Endodermal cell (in vitro differentiated cells): Measurements from ENCODE around the gene ZBTB20. TPM values are rescaled to one million over a fixed set of nuclear protein-coding genes. Genes with fewer than 3 reads are reported as not detected.

ENCODE experiments used
- DNase-seq: peaks from one replicate; pipeline ENCODE4 v3.0.0-alpha.2; 2017
- H3K27ac ChIP-seq: 2 replicates; pipeline ENCODE4 v1.5.1; 2013; ENCODE audit warnings: mild to moderate bottlenecking, low read depth, low read length, moderate library complexity
- H3K27me3 ChIP-seq: 2 replicates; pipeline ENCODE4 v1.6.1; 2013; ENCODE audit warnings: mild to moderate bottlenecking, low read length, moderate library complexity; ENCODE audit not compliant: insufficient read depth, control insufficient read depth, poor library complexity, severe bottlenecking
- H3K36me3 ChIP-seq: 2 replicates; pipeline ENCODE4 v1.7.0; 2013; ENCODE audit warnings: mild to moderate bottlenecking, low read length, moderate library complexity; ENCODE audit not compliant: control insufficient read depth, insufficient read depth
- H3K4me1 ChIP-seq: one replicate; pipeline ENCODE4 v1.7.0; 2013; ENCODE audit warnings: low read length; ENCODE audit not compliant: control insufficient read depth, insufficient read depth
- H3K4me3 ChIP-seq: 2 replicates; pipeline ENCODE4 v1.5.1; 2013; ENCODE audit warnings: mild to moderate bottlenecking, low read length, moderate library complexity
- H3K9ac ChIP-seq: 2 replicates; pipeline ENCODE4 v1.6.1; 2013; ENCODE audit warnings: mild to moderate bottlenecking, low read length, moderate library complexity; ENCODE audit not compliant: poor library complexity, severe bottlenecking; ENCODE audit errors: extremely low read depth
- H3K9me3 ChIP-seq: 2 replicates; pipeline ENCODE4 v1.6.1; 2013; ENCODE audit warnings: mild to moderate bottlenecking, low read length, moderate library complexity; ENCODE audit not compliant: control insufficient read depth
- H3K27ac Mint-ChIP-seq: 2 replicates; pipeline ENCODE4 v1.8.0; 2020; ENCODE audit warnings: mixed read lengths
- H3K27me3 Mint-ChIP-seq: 2 replicates; pipeline ENCODE4 v1.8.0; 2021; ENCODE audit warnings: mild to moderate bottlenecking, mixed read lengths; ENCODE audit not compliant: insufficient read depth
- H3K36me3 Mint-ChIP-seq: 2 replicates; pipeline ENCODE4 v1.8.0; 2020; ENCODE audit warnings: low read depth, mixed read lengths
- H3K4me1 Mint-ChIP-seq: 2 replicates; pipeline ENCODE4 v1.8.0; 2020; ENCODE audit warnings: mixed read lengths
- H3K4me3 Mint-ChIP-seq: 2 replicates; pipeline ENCODE4 v1.8.0; 2020; ENCODE audit warnings: mild to moderate bottlenecking, moderate library complexity, mixed read lengths
- H3K9me3 Mint-ChIP-seq: 2 replicates; pipeline ENCODE4 v1.8.0; 2020; ENCODE audit warnings: mild to moderate bottlenecking, mixed read lengths
- WGBS, 2 experiments: methylation state at CpG; one replicate each; pipeline versions ENCODE4 v1.1.5 to v1.1.7; 2013; ENCODE audit warnings: missing lambda C conversion rate in 2 of 2, mixed read lengths in 1 of 2; ENCODE audit not compliant: insufficient coverage in 1 of 2, insufficient read length in 1 of 2; 5-methylcytosine and 5-hydroxymethylcytosine counted together
- total RNA-seq, 2 donors: library from RNA; stranded (reverse); fragmentation: NEBNext Ultra II Directional in 1 of 2; extraction: Animal tissue kit (Norgen Biotek cat#: 25700) in 1 of 2; gene quantifications; 2 replicates in 1 of 2; 3 replicates in 1 of 2; pipeline ENCODE4 v1.2.1, GENCODE V29; 2021
- TF ChIP-seq, protein P1 (sequence below): fragments of 200-600 bp; sonication (generic); conservative IDR thresholded peaks from 2 replicates; pipeline ENCODE4 v1.5.0; 2021; ENCODE audit warnings: antibody characterized with exemption, mild to moderate bottlenecking

ZBTB20 gene
- total RNA-seq, 2 donors from 2014 or later = 1.6 to 2.9 TPM

DNA sequence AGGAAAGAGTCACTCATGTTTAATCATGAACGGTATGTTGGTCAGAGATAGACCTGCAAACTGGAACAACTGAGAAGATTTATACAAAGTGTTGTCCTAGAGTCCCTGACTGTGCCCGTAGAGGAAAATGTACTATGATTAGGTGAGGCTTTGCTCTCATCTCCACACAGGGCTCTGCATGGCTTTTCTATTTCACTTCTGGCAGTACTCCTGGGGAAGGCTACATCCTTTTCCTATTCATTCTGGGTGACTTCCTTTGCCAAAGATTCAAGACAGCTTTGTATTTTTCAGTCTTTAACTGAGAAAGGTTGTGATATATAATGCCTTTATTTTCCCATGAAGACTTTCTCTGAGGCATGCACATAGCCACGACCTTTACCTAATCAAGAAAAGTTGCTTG lies 414.7 kb downstream of the ZBTB20 start:
- Histone ChIP-seq H3K9ac (no peak overlapping the region), H3K4me3 (no peak overlapping the region), H3K4me1 (no peaks in the 10 kb centered on the region), H3K27me3 (no peaks in the 10 kb centered on the region), H3K9me3 (no peaks in the 10 kb centered on the region), H3K27ac (no peak overlapping the region), H3K36me3 (no peaks in the 10 kb centered on the region)
- 62 to 100% methylated on average over 1 to 3 of the region's 3 CpGs for WGBS, 2 experiments
- TF ChIP-seq, protein P1, sequence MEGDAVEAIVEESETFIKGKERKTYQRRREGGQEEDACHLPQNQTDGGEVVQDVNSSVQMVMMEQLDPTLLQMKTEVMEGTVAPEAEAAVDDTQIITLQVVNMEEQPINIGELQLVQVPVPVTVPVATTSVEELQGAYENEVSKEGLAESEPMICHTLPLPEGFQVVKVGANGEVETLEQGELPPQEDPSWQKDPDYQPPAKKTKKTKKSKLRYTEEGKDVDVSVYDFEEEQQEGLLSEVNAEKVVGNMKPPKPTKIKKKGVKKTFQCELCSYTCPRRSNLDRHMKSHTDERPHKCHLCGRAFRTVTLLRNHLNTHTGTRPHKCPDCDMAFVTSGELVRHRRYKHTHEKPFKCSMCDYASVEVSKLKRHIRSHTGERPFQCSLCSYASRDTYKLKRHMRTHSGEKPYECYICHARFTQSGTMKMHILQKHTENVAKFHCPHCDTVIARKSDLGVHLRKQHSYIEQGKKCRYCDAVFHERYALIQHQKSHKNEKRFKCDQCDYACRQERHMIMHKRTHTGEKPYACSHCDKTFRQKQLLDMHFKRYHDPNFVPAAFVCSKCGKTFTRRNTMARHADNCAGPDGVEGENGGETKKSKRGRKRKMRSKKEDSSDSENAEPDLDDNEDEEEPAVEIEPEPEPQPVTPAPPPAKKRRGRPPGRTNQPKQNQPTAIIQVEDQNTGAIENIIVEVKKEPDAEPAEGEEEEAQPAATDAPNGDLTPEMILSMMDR = no peak
- no peaks in the 10 kb centered on the region for H3K36me3 Mint-ChIP-seq
- no peak overlapping the region for H3K27ac Mint-ChIP-seq
- no peak overlapping the region for H3K4me3 Mint-ChIP-seq
- H3K27me3 Mint-ChIP-seq = no peaks in the 10 kb centered on the region
- no peak for DNase-seq
- H3K4me1 Mint-ChIP-seq = no peaks in the 10 kb centered on the region
- H3K9me3 Mint-ChIP-seq = no peaks in the 10 kb centered on the region

DNA sequence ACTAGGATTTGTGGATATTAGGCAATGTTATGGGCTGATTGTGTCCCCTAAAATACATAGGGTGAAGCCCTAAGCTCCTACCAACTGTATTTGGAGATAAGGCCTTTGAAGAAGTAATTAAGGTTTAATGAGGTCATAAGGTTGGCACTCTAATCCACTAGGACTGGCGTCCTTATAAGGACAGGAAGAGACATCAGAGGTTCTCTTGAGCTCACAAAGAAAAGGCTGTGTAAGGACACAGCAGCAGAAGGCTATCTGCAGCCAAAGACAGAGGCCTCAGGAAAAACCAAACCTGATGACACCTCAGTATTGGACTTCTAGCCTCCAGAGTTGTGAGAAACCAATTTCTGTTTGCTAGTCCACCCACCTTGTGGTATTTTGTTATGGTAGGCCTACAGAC lies 416.7 kb downstream of the ZBTB20 start:
- 85 to 100% methylated on average over 1 of the region's 1 CpG for WGBS, 2 experiments
- Histone ChIP-seq H3K4me3 (no peak overlapping the region), H3K9me3 (no peaks in the 10 kb centered on the region), H3K27ac (no peak overlapping the region), H3K4me1 (no peaks in the 10 kb centered on the region), H3K36me3 (no peaks in the 10 kb centered on the region), H3K27me3 (no peaks in the 10 kb centered on the region), H3K9ac (no peak overlapping the region)
- Mint-ChIP-seq H3K9me3 (no peaks in the 10 kb centered on the region), H3K36me3 (no peaks in the 10 kb centered on the region), H3K27me3 (no peaks in the 10 kb centered on the region), H3K27ac (no peak overlapping the region), H3K4me1 (no peaks in the 10 kb centered on the region), H3K4me3 (no peak overlapping the region)
- no peak for DNase-seq
- TF ChIP-seq, protein P1 = no peak

DNA sequence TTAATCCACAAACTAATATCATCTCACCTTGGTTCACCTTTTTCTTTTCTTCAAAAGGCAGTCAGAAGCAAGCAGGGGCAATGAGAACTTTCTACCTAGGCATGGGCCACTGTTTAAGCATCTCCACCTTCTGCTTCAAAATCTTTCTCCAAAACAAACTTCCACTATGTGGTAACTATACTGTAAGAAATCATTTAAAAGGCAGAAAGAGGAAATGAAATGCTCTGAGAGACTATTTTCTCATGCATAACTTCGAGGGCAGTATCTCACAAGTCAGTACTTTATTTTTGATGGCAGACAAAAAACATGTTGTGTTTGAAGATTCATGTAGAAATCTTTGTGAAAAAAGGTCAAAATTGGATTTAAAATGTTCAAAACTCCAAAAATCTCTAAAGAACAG lies 419.7 kb downstream of the ZBTB20 start:
- Mint-ChIP-seq H3K4me1 (no peaks in the 10 kb centered on the region), H3K27me3 (no peaks in the 10 kb centered on the region), H3K36me3 (no peaks in the 10 kb centered on the region), H3K9me3 (no peaks in the 10 kb centered on the region), H3K27ac (no peak overlapping the region), H3K4me3 (no peak overlapping the region)
- TF ChIP-seq, protein P1 = no peak
- Histone ChIP-seq H3K36me3 (no peaks in the 10 kb centered on the region), H3K4me1 (no peaks in the 10 kb centered on the region), H3K4me3 (no peak overlapping the region), H3K27ac (no peak overlapping the region), H3K9me3 (no peaks in the 10 kb centered on the region), H3K27me3 (no peaks in the 10 kb centered on the region), H3K9ac (no peak overlapping the region)
- DNase-seq = no peak
- WGBS, 2 experiments = 83 to 100% methylated on average over 1 of the region's 1 CpG
